Astrocyte (in vitro differentiated cells and primary cell): Measurements from ENCODE around the gene MTA3.

Source experiments
- CTCF ChIP-seq: IDR thresholded peaks from 2 replicates; pipeline ENCODE4 v1.5.1; 2011; ENCODE audit warnings: low read depth, mild to moderate bottlenecking, inconsistent platforms, low read length, moderate library complexity; ENCODE audit not compliant: insufficient read depth
- EZH2 ChIP-seq: IDR thresholded peaks from 2 replicates; pipeline ENCODE4 v1.6.1; 2012; ENCODE audit warnings: mild to moderate bottlenecking, low read length, inconsistent platforms; ENCODE audit not compliant: insufficient read depth

- TF ChIP-seq CTCF (no peak), EZH2 (no peak)
Measured at GRCh38 chr2:42601076-42601475, 32.6 kb downstream of the MTA3 start.
